ENCODE measurements around the gene CAMSAP1.

DNA sequence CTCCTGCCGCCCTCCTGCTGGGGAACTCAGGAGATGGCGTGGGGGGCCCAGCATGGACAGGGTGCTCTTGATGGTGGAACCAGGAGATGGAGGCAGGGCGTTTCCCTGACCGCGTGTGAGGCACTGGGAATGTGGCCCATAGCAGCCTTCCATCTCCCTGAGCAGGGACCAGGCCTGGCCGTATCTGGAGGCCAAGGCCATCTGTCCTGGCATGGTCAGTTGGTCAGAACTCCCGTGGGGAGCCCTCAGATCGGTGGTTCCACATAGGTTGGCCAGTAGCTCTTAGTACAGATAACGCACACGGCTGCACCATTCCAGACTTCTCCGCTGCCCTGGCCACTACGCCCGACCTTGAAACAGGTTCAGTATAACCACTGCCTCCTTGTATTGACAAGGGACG lies 127.8 kb downstream of the CAMSAP1 start:
- TF ChIP-seq, protein P1, sequence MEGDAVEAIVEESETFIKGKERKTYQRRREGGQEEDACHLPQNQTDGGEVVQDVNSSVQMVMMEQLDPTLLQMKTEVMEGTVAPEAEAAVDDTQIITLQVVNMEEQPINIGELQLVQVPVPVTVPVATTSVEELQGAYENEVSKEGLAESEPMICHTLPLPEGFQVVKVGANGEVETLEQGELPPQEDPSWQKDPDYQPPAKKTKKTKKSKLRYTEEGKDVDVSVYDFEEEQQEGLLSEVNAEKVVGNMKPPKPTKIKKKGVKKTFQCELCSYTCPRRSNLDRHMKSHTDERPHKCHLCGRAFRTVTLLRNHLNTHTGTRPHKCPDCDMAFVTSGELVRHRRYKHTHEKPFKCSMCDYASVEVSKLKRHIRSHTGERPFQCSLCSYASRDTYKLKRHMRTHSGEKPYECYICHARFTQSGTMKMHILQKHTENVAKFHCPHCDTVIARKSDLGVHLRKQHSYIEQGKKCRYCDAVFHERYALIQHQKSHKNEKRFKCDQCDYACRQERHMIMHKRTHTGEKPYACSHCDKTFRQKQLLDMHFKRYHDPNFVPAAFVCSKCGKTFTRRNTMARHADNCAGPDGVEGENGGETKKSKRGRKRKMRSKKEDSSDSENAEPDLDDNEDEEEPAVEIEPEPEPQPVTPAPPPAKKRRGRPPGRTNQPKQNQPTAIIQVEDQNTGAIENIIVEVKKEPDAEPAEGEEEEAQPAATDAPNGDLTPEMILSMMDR (IDR thresholded peaks at IDR 0.05) = no peak
- TF ChIP-seq POLR2A (IDR thresholded peaks at IDR 0.05) = no peak
